ENCODE data around the gene PGRMC2.

Gene PGRMC2

GRCh38 chr4:128289523-128290158 lies 2.0 kb upstream of the PGRMC2 start:
- Histone ChIP-seq H3K4me1 (ENCODE audit: low read length) (peaks cover 15% of the 10 kb centered on the region), H3K4me3 (ENCODE audit: low read length) (peak overlapping the region; percentile 87; the same call in 1 of the 2 replicates), H3K27me3 (ENCODE audit: low read depth, low read length) (no peaks in the 10 kb centered on the region), H3K36me3 (replicated peaks; ENCODE audit: low read depth, low read length) (peaks cover 3% of the 10 kb centered on the region), H2AFZ (ENCODE audit: low read depth, low read length) (no peak overlapping the region), H3K27ac (ENCODE audit: low read length) (no peak overlapping the region), H3K9me3 (ENCODE audit: insufficient read depth, low read length) (no peaks in the 10 kb centered on the region), H3K9ac (ENCODE audit: low read length) (no peak overlapping the region), H3K79me2 (ENCODE audit: low read length) (peaks cover 43% of the 10 kb centered on the region), H4K20me1 (ENCODE audit: insufficient read depth, low read length) (peaks cover 21% of the 10 kb centered on the region), H3K4me2 (ENCODE audit: low read length) (peak overlapping the region; percentile 98)
- TF ChIP-seq, protein P1, sequence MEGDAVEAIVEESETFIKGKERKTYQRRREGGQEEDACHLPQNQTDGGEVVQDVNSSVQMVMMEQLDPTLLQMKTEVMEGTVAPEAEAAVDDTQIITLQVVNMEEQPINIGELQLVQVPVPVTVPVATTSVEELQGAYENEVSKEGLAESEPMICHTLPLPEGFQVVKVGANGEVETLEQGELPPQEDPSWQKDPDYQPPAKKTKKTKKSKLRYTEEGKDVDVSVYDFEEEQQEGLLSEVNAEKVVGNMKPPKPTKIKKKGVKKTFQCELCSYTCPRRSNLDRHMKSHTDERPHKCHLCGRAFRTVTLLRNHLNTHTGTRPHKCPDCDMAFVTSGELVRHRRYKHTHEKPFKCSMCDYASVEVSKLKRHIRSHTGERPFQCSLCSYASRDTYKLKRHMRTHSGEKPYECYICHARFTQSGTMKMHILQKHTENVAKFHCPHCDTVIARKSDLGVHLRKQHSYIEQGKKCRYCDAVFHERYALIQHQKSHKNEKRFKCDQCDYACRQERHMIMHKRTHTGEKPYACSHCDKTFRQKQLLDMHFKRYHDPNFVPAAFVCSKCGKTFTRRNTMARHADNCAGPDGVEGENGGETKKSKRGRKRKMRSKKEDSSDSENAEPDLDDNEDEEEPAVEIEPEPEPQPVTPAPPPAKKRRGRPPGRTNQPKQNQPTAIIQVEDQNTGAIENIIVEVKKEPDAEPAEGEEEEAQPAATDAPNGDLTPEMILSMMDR (IDR thresholded peaks at IDR 0.05; ENCODE audit: low read depth, low read length): no peak
- no peak for TF ChIP-seq EZH2phosphoT487 (IDR thresholded peaks at IDR 0.05; ENCODE audit: low read depth)

GRCh38 chr4:128288689-128289106 lies 1.1 kb upstream of the PGRMC2 start:
- Histone ChIP-seq H3K36me3 (replicated peaks; ENCODE audit: low read depth, low read length) (peaks cover 10% of the 10 kb centered on the region), H3K27me3 (ENCODE audit: low read depth, low read length) (no peaks in the 10 kb centered on the region), H3K4me3 (ENCODE audit: low read length) (peak overlapping the region; percentile 87), H3K9ac (ENCODE audit: low read length) (peak overlapping the region; percentile 91), H3K27ac (ENCODE audit: low read length) (peak overlapping the region; percentile 82), H3K79me2 (ENCODE audit: low read length) (peaks cover 51% of the 10 kb centered on the region), H3K4me2 (ENCODE audit: low read length) (peak overlapping the region; percentile 98), H2AFZ (ENCODE audit: low read depth, low read length) (peak overlapping the region; percentile 86), H4K20me1 (ENCODE audit: insufficient read depth, low read length) (peaks cover 26% of the 10 kb centered on the region), H3K4me1 (ENCODE audit: low read length) (peaks cover 15% of the 10 kb centered on the region), H3K9me3 (ENCODE audit: insufficient read depth, low read length) (no peaks in the 10 kb centered on the region)
- TF ChIP-seq EZH2phosphoT487 (IDR thresholded peaks at IDR 0.05; ENCODE audit: low read depth): no peak
- TF ChIP-seq, protein P1 (IDR thresholded peaks at IDR 0.05; ENCODE audit: low read depth, low read length): no peak

DNA sequence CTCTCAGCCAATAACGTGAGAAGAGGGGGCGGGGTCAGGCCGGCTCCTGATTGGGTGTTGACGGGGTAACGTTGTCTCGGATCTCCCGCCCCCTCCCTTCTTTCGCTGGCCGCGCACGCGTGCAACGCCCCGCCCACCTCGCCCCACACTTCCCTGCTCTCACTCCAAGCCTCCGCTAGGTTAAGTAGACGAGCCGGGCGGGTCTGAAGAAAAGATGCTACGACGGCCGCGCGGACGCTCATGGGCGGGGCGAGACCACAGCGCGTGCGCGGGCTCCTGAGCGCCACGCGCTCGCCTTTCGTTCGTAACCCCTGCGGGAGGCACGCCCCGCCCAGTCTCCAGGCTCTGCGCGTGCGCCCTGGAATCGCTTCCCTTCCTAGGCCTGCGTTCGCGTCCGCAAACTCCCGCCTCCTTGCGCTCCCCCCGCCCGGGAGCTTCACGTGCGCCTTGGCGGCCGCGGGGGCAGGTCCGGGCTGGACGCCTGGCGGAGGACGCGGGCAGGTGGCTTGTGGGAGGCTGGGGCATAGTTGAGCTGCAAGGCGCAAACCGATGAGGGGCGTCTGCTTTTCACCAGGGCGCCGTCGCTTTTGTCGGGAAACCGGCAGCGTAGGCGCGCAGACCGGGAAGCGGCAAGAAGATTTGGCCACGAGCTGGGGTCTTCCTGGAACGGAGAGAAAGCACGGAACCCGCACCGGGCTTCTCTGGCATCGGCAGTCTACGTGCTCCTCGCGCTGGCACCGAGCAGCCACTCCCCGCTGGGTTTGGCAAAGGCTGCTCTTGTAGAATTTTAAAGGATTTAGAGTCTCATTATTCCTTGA lies 467 bp upstream of the PGRMC2 start:
- peaks cover 26% of the 10 kb centered on the region for H4K20me1 ChIP-seq (ENCODE audit: insufficient read depth, low read length)
- TF ChIP-seq EZH2phosphoT487 (IDR thresholded peaks at IDR 0.05; ENCODE audit: low read depth): no peak
- TF ChIP-seq, protein P1 (IDR thresholded peaks at IDR 0.05; ENCODE audit: low read depth, low read length): no peak
- H3K9ac ChIP-seq (ENCODE audit: low read length): peak overlapping the region; percentile 91
- peak overlapping the region; percentile 82 for H3K27ac ChIP-seq (ENCODE audit: low read length)
- H3K27me3 ChIP-seq (ENCODE audit: low read depth, low read length): no peaks in the 10 kb centered on the region
- peak overlapping the region; percentile 98 for H3K4me2 ChIP-seq (ENCODE audit: low read length)
- H3K9me3 ChIP-seq (ENCODE audit: insufficient read depth, low read length): no peaks in the 10 kb centered on the region
- peaks cover 55% of the 10 kb centered on the region for H3K79me2 ChIP-seq (ENCODE audit: low read length)
- H2AFZ ChIP-seq (ENCODE audit: low read depth, low read length): peak overlapping the region; percentile 86
- H3K4me1 ChIP-seq (ENCODE audit: low read length): peaks cover 15% of the 10 kb centered on the region
- peak overlapping the region; percentile 87 for H3K4me3 ChIP-seq (ENCODE audit: low read length)
- H3K36me3 ChIP-seq (replicated peaks; ENCODE audit: low read depth, low read length): peaks cover 13% of the 10 kb centered on the region

DNA sequence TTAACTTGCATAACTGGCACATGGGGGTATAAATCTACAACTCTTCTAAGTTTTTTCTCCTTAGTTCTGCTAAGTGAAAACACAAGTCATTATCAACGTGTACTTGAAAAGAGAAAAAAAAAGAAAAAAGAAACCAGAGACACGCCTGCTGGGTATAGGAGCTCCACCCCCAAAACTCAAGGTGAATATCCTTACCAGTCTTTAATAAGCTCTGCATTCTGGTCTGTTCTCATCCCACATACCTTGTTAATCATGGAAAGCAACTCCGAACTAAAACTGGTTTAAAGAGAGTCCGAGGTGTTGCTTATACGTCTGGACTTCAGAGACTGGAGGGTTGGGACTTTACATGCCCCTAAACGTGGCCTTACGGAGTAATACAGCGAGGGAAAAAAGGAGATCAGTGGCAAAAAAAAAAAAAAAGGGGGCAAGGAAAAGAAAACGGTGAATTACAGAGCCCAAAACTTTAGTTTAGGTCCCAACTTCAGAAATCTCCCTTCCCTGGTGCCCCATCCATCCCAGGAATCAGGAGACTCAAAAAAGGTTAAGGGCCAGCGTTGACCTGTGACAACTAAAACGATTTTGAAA lies 1.0 kb downstream of the PGRMC2 start:
- H4K20me1 ChIP-seq (ENCODE audit: insufficient read depth, low read length): peaks cover 31% of the 10 kb centered on the region
- peak overlapping the region; percentile 89 for H3K4me2 ChIP-seq (ENCODE audit: low read length)
- H3K27ac ChIP-seq (ENCODE audit: low read length): peak overlapping the region; percentile 24
- peaks cover 20% of the 10 kb centered on the region for H3K36me3 ChIP-seq (replicated peaks; ENCODE audit: low read depth, low read length)
- H3K4me1 ChIP-seq (ENCODE audit: low read length): peaks cover 15% of the 10 kb centered on the region
- no peak for TF ChIP-seq EZH2phosphoT487 (IDR thresholded peaks at IDR 0.05; ENCODE audit: low read depth)
- TF ChIP-seq, protein P1 (IDR thresholded peaks at IDR 0.05; ENCODE audit: low read depth, low read length): no peak
- no peaks in the 10 kb centered on the region for H3K9me3 ChIP-seq (ENCODE audit: insufficient read depth, low read length)
- peaks cover 70% of the 10 kb centered on the region for H3K79me2 ChIP-seq (ENCODE audit: low read length)
- H3K4me3 ChIP-seq (ENCODE audit: low read length): peak overlapping the region; percentile 87
- peak overlapping the region; percentile 76 for H3K9ac ChIP-seq (ENCODE audit: low read length)
- H3K27me3 ChIP-seq (ENCODE audit: low read depth, low read length): no peaks in the 10 kb centered on the region
- H2AFZ ChIP-seq (ENCODE audit: low read depth, low read length): no peak overlapping the region

All from OCI-LY3 (cell line).